Measurements from ENCODE around the gene SHF. TPM values are rescaled to one million over a fixed set of nuclear protein-coding genes. Genes with fewer than 3 reads are reported as not detected.

Gene SHF
- total and polyA plus RNA-seq, 2 of the 8 experiments (the other 6 are each of a cell fraction or from before 2014, with no cell fraction given): 13.1 to 26.7 TPM

DNA sequence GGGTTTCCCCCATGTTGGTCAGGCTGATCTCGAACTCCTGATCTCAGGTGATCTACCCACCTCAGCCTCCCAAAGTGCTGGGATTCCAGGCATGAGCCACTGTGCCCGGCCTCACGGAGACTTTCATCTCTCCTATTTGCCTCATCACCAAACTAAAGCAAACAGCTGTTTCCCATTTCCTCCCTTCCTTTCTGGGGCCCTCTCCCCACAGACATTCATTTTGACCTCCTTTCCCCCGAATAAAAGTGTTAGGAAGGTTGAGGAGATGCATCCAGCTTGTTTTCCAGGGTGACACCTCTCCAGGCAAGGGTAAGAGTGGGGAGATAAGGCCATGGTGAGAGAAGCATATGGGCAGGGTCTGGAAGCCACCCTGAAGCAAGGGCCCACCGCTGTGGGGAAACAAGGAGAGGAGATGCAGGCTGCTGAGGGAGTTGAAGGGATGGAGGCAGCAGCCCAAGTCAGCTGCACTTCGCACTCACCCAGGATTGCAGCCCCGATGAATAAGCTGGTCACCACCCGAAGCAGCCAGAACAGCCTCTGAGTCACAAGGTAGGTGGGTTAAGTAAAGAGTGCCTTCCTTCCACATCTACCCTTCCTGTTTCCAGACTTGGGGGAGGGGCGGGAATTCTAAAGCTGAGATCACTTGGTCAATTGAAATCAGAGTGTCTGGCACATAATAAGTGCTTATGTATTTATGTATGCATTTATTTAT is 65.9 kb downstream of the SHF start:
- H3K27ac ChIP-seq (ENCODE audit: low read depth, low read length): no peak overlapping the region
- no peak overlapping the region for H3K4ac ChIP-seq (replicated peaks; ENCODE audit: insufficient read length, low read depth, low read length)
- ChIA-PET POLR2A (ENCODE audit: partially characterized antibody) (interaction anchor here (0.6 to 1.2 kb wide), 2 partner anchors 14 to 20 kb away, joined by 3 read pairs; no protein-coding TSS in a partner anchor), CTCF (ENCODE audit: partially characterized antibody) (interaction anchor here (0.6 to 6.0 kb wide), 10 partner anchors 8 to 131 kb away, joined by 3 to 57 read pairs (median 4); partner anchors contain the start of genes DUOX1 and DUOXA1)
- peaks cover 15 to 45% (median 29%) of the 10 kb centered on the region in 4 experiments for H3K27me3 ChIP-seq (replicated peaks in 1 of 4; ENCODE audit: control insufficient read depth in 3 of 4, extremely low read depth in 1 of 4, insufficient read depth in 3 of 4, low read length in 3 of 4)
- no peak overlapping the region for H4K8ac ChIP-seq (ENCODE audit: extremely low read depth, insufficient read depth, low read length)
- FAIRE-seq: no peak
- no peak overlapping the region for H2BK12ac ChIP-seq (ENCODE audit: low read depth, low read length)
- no peak overlapping the region for H3K23ac ChIP-seq (ENCODE audit: insufficient read length)
- no peak overlapping the region for H2BK15ac ChIP-seq (ENCODE audit: low read length)
- no peak overlapping the region for H4K91ac ChIP-seq (replicated peaks; ENCODE audit: insufficient read length, low read length)
- no peak for DNase-seq (ENCODE audit: low read depth in 1 of 2, low spot score in 2 of 2)
- H3K4me3 ChIP-seq (ENCODE audit: extremely low read depth in 1 of 4, insufficient read depth in 2 of 4, low read depth in 3 of 4, low read length in 4 of 4): no peak overlapping the region
- H3K9ac ChIP-seq (replicated peaks in 1 of 4; ENCODE audit: extremely low read depth in 1 of 4, low read depth in 3 of 4, low read length in 3 of 4): no peak overlapping the region
- H2AK5ac ChIP-seq (ENCODE audit: low read depth, low read length): no peak overlapping the region
- H3K79me2 ChIP-seq (ENCODE audit: control insufficient read depth in 1 of 2, insufficient read depth in 2 of 2, low read length in 2 of 2): no peaks in the 10 kb centered on the region
- peaks cover 0 to 3% of the 10 kb centered on the region in 2 experiments for H4K20me1 ChIP-seq (replicated peaks in 1 of 2; ENCODE audit: control insufficient read depth in 1 of 2, insufficient read depth in 2 of 2, low read length in 2 of 2)
- H3K4me1 ChIP-seq (replicated peaks in 1 of 4; ENCODE audit: control insufficient read depth in 3 of 4, insufficient read depth in 4 of 4, low read length in 3 of 4): peaks cover 0 to 4% (median 1%) of the 10 kb centered on the region in 4 experiments; a peak in 3 of 7 replicates
- no peak overlapping the region; the same call in 1 of the 2 replicates for H3K18ac ChIP-seq (ENCODE audit: extremely low read depth, low read length)
- no peak overlapping the region for H2BK120ac ChIP-seq (replicated peaks; ENCODE audit: low read depth, low read length)
- H3K9me3 ChIP-seq (ENCODE audit: insufficient read depth in 2 of 2, low read depth in 1 of 2, low read length in 1 of 2): no peaks in the 10 kb centered on the region; a peak in 1 of 4 replicates
- no peak overlapping the region for H4K5ac ChIP-seq (ENCODE audit: insufficient read length, low read depth, low read length)
- no peak overlapping the region for H2AFZ ChIP-seq (ENCODE audit: low read length)
- no peaks in the 10 kb centered on the region for H3K79me1 ChIP-seq (ENCODE audit: low read depth, low read length)
- no peaks in the 10 kb centered on the region for H3K23me2 ChIP-seq (ENCODE audit: low read depth, low read length)
- no peak overlapping the region for H2BK5ac ChIP-seq (ENCODE audit: low read depth, low read length)
- 80% methylated on average over 9 of the region's 9 CpGs; no CpG with 5 or more reads in 1 of the 2 experiments for WGBS, 2 experiments (ENCODE audit: extremely low coverage in 1 of 2, insufficient coverage in 1 of 2, insufficient read length in 1 of 2, insufficient replicate concordance in 2 of 2, low coverage in 1 of 2, low lambda C conversion rate in 2 of 2, missing lambda C conversion rate in 1 of 2)
- H2BK20ac ChIP-seq (ENCODE audit: low read length): no peak overlapping the region; the same call in 1 of the 2 replicates
- H3K36me3 ChIP-seq (ENCODE audit: control insufficient read depth in 2 of 4, insufficient read depth in 4 of 4, low read length in 3 of 4): peaks cover 0 to 3% (median 0%) of the 10 kb centered on the region in 4 experiments; a peak in 1 of 8 replicates
- H3K56ac ChIP-seq (replicated peaks; ENCODE audit: insufficient read length, low read depth, low read length): no peak overlapping the region
- H3K4me2 ChIP-seq (ENCODE audit: insufficient read depth in 1 of 2, low read depth in 2 of 2, low read length in 2 of 2): no peak overlapping the region
- H3K14ac ChIP-seq (ENCODE audit: insufficient read length): no peak overlapping the region
- TF ChIP-seq, protein P1, sequence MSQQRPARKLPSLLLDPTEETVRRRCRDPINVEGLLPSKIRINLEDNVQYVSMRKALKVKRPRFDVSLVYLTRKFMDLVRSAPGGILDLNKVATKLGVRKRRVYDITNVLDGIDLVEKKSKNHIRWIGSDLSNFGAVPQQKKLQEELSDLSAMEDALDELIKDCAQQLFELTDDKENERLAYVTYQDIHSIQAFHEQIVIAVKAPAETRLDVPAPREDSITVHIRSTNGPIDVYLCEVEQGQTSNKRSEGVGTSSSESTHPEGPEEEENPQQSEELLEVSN (IDR thresholded peaks at IDR 0.05): no peak
- TF ChIP-seq, protein P2, sequence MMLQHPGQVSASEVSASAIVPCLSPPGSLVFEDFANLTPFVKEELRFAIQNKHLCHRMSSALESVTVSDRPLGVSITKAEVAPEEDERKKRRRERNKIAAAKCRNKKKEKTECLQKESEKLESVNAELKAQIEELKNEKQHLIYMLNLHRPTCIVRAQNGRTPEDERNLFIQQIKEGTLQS (IDR thresholded peaks at IDR 0.05; ENCODE audit: insufficient read depth, low read depth, low read length): no peak
